Measurements from ENCODE around the gene MMP23B. TPM values are rescaled to one million over a fixed set of nuclear protein-coding genes. Genes with fewer than 3 reads are reported as not detected.

MMP23B gene
- 1 to 10 TPM in 3 of 4 donors, under 1 TPM in 1; 0.49 to 7.6 (median 2.7) TPM for total RNA-seq

- peak within 1 kb of the TSS; percentile 8 to 63 (median 36) for H3K4me3 ChIP-seq
- peaks cover 0 to 38% (median 10%) of the 10 kb centered on the region in 4 donors for H3K27me3 ChIP-seq
- H3K27ac ChIP-seq, result peak within 1 kb of the TSS; percentile 53 to 90 (median 76)
- DNase-seq, result no peak
- peaks cover 16 to 53% (median 27%) of the 10 kb centered on the region in 3 donors for H3K4me1 ChIP-seq
- no CpG with 5 or more reads among the region's 48 CpGs for WGBS, 2 donors
- H3K36me3 ChIP-seq, result peaks cover 3 to 12% (median 5%) of the 10 kb centered on the region in 3 donors
- no peaks in the 10 kb centered on the region for H3K9me3 ChIP-seq
- intact Hi-C loops (cut with DNase I), result no loop called here
- no peak for TF ChIP-seq CTCF (IDR thresholded peaks at IDR 0.05)
- TF ChIP-seq POLR2A (IDR thresholded peaks at IDR 0.05), result no peak
These were observed at the start of gene MMP23B for GRCh38 chr1:1631782-1632420. Gene MMP23B, plus strand, starts transcription at chr1:1632173. Its CDS starts 46 bp downstream, at chr1:1632219.

GRCh38 chr1:1582585-1583346, 49.2 kb upstream of the MMP23B start:
- peaks cover 0 to 73% (median 0%) of the 10 kb centered on the region in 4 donors for H3K27me3 ChIP-seq
- intact Hi-C loops (cut with DNase I), result no loop called here
- H3K27ac ChIP-seq, result no peak overlapping the region
- no peaks in the 10 kb centered on the region for H3K9me3 ChIP-seq
- H3K4me1 ChIP-seq, result peaks cover 0 to 8% (median 0%) of the 10 kb centered on the region in 3 donors
- WGBS, 2 donors, result 55 to 61% methylated on average over 5 to 6 of the region's 9 CpGs
- H3K36me3 ChIP-seq, result no peaks in the 10 kb centered on the region
- no peak for DNase-seq
- H3K4me3 ChIP-seq, result no peak overlapping the region
- TF ChIP-seq POLR2A (IDR thresholded peaks at IDR 0.05) (no peak), CTCF (IDR thresholded peaks at IDR 0.05) (no peak)

GRCh38 chr1:1583347-1584010, 48.5 kb upstream of the MMP23B start:
- no peaks in the 10 kb centered on the region for H3K36me3 ChIP-seq
- 83 to 86% methylated on average over 21 of the region's 23 CpGs for WGBS, 2 donors
- H3K4me3 ChIP-seq, result no peak overlapping the region
- intact Hi-C loops (cut with DNase I), result no loop called here
- H3K27ac ChIP-seq, result no peak overlapping the region
- DNase-seq, result no peak
- TF ChIP-seq POLR2A (IDR thresholded peaks at IDR 0.05), result no peak
- TF ChIP-seq CTCF (IDR thresholded peaks at IDR 0.05), result no peak
- peaks cover 0 to 72% (median 0%) of the 10 kb centered on the region in 4 donors for H3K27me3 ChIP-seq
- H3K4me1 ChIP-seq, result peaks cover 0 to 8% (median 0%) of the 10 kb centered on the region in 3 donors
- H3K9me3 ChIP-seq, result no peaks in the 10 kb centered on the region

- peaks cover 0 to 54% (median 0%) of the 10 kb centered on the region in 4 donors for H3K27me3 ChIP-seq
- DNase-seq, result no peak
- H3K4me3 ChIP-seq, result no peak overlapping the region
- H3K36me3 ChIP-seq, result no peaks in the 10 kb centered on the region
- 77 to 98% methylated on average over 9 to 10 of the region's 13 CpGs for WGBS, 2 donors
- TF ChIP-seq POLR2A (IDR thresholded peaks at IDR 0.05) (no peak), CTCF (IDR thresholded peaks at IDR 0.05) (no peak)
- intact Hi-C loops (cut with DNase I), result no loop called here
- no peaks in the 10 kb centered on the region for H3K4me1 ChIP-seq
- no peak overlapping the region for H3K27ac ChIP-seq
- H3K9me3 ChIP-seq, result no peaks in the 10 kb centered on the region
These were observed 40.5 kb upstream of the MMP23B start for GRCh38 chr1:1591452-1591851.

All from esophagus squamous epithelium (tissue), 5 donors.